Osteoblast (primary cell): ENCODE data around the gene CPEB4. TPM values are rescaled to one million over a fixed set of nuclear protein-coding genes. Genes with fewer than 3 reads are reported as not detected.

Experiments used
- DNase-seq: peaks from one replicate; pipeline ENCODE4 v3.0.0; 2011; ENCODE audit warnings: low spot score, mixed read lengths; ENCODE audit not compliant: insufficient read length; ENCODE audit errors: missing footprints
- H2AFZ ChIP-seq: 2 replicates; pipeline ENCODE4 v1.6.0; 2011; ENCODE audit warnings: mild to moderate bottlenecking, low read length
- H3K27ac ChIP-seq: 2 replicates; pipeline ENCODE4 v1.5.1; 2011; ENCODE audit warnings: mild to moderate bottlenecking, low read depth, low read length, moderate library complexity
- H3K27me3 ChIP-seq: 2 replicates; pipeline ENCODE4 v1.6.0; 2012; ENCODE audit warnings: mild to moderate bottlenecking, control low read depth, inconsistent platforms, low read length, moderate library complexity; ENCODE audit not compliant: insufficient read depth
- H3K36me3 ChIP-seq: 2 replicates; pipeline ENCODE4 v1.5.1; 2011; ENCODE audit warnings: mild to moderate bottlenecking, low read length, control low read depth, moderate library complexity; ENCODE audit not compliant: insufficient read depth
- H3K4me1 ChIP-seq: 2 replicates; pipeline ENCODE4 v1.5.1; 2011; ENCODE audit warnings: mild to moderate bottlenecking, low read length, control low read depth, moderate library complexity; ENCODE audit not compliant: insufficient read depth
- H3K4me2 ChIP-seq: 2 replicates; pipeline ENCODE4 v1.6.0; 2011; ENCODE audit warnings: mild to moderate bottlenecking, low read length; ENCODE audit not compliant: insufficient read depth
- H3K4me3 ChIP-seq: fragments of 200-600 bp; sonication (generic); 3 replicates; pipeline ENCODE4 v1.5.1; 2012; ENCODE audit warnings: mild to moderate bottlenecking, low read length, inconsistent platforms; ENCODE audit not compliant: insufficient read depth
- H3K79me2 ChIP-seq: 2 replicates; pipeline ENCODE4 v1.6.0; 2012; ENCODE audit warnings: mild to moderate bottlenecking, low read length, control low read depth, inconsistent platforms; ENCODE audit not compliant: insufficient read depth
- H3K9me3 ChIP-seq: 2 replicates; pipeline ENCODE4 v1.5.1; 2011; ENCODE audit warnings: low read depth, low read length, control low read depth
- H4K20me1 ChIP-seq: 2 replicates; pipeline ENCODE4 v1.6.0; 2012; ENCODE audit warnings: mild to moderate bottlenecking, low read length, control low read depth; ENCODE audit not compliant: insufficient read depth
- CTCF ChIP-seq: IDR thresholded peaks from 2 replicates; pipeline ENCODE4 v1.5.1; 2011; ENCODE audit warnings: mild to moderate bottlenecking, low read depth, low read length, moderate library complexity; ENCODE audit errors: extremely low read depth
- total RNA-seq: library from RNA; depleted of rRNA; stranded (reverse); fragments of >200 nt; gene quantifications from 2 replicates; pipeline ENCODE4 v1.2.3, GENCODE V29; 2012

CPEB4 gene
- total RNA-seq, 1 donor, result 41.6 TPM

- H4K20me1 ChIP-seq, result peaks cover 4% of the 10 kb centered on the region
- H3K79me2 ChIP-seq, result peaks cover 19% of the 10 kb centered on the region
- H3K4me1 ChIP-seq, result no peaks in the 10 kb centered on the region
- no peak for DNase-seq
- no peaks in the 10 kb centered on the region for H3K27me3 ChIP-seq
- no peaks in the 10 kb centered on the region for H3K9me3 ChIP-seq
- H3K36me3 ChIP-seq, result peaks cover 17% of the 10 kb centered on the region
- no peak overlapping the region for H3K4me3 ChIP-seq
- no peak overlapping the region for H3K27ac ChIP-seq
- no peak overlapping the region for H2AFZ ChIP-seq
- TF ChIP-seq CTCF, result no peak
- no peak overlapping the region for H3K4me2 ChIP-seq
Measured at GRCh38 chr5:173941758-173942401, 53.7 kb downstream of the CPEB4 start.

GRCh38 chr5:173944511-173944910, 56.4 kb downstream of the CPEB4 start:
- no peaks in the 10 kb centered on the region for H3K9me3 ChIP-seq
- no peaks in the 10 kb centered on the region for H3K27me3 ChIP-seq

DNA sequence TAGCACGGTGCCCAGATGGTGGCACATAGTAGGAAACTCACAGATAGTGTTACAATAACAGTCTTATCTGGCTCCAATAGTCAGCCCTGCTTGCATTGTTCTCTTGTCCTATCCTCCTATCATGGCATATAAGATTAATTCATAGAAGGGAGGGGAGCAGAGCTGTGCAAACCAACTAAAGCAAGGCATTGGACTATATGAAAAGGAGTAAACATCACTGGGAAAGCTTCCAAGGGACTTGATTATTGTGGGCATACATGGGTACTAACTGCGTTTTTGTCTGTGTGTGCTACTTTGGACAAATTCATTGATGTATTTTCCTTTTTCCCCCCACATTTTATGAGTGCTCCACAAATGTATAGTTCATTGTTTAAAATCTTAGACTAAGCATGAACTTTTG, 57.0 kb downstream of the CPEB4 start:
- Histone ChIP-seq H3K79me2 (peaks cover 11% of the 10 kb centered on the region), H4K20me1 (no peaks in the 10 kb centered on the region), H2AFZ (no peak overlapping the region), H3K27me3 (no peaks in the 10 kb centered on the region), H3K9me3 (no peaks in the 10 kb centered on the region), H3K27ac (no peak overlapping the region), H3K4me3 (no peak overlapping the region), H3K36me3 (peaks cover 26% of the 10 kb centered on the region), H3K4me1 (no peaks in the 10 kb centered on the region), H3K4me2 (no peak overlapping the region)
- DNase-seq, result no peak
- no peak for TF ChIP-seq CTCF

More at GRCh38 chr5:173944511-173944910, 56.4 kb downstream of the CPEB4 start:
- peaks cover 26% of the 10 kb centered on the region for H3K36me3 ChIP-seq
- peaks cover 13% of the 10 kb centered on the region for H3K79me2 ChIP-seq
- no peak for DNase-seq
- no peaks in the 10 kb centered on the region for H3K4me1 ChIP-seq
- no peak overlapping the region for H3K27ac ChIP-seq
- no peak overlapping the region for H3K4me3 ChIP-seq
- no peak for TF ChIP-seq CTCF
- no peak overlapping the region for H3K4me2 ChIP-seq
- no peak overlapping the region for H2AFZ ChIP-seq
- H4K20me1 ChIP-seq, result no peaks in the 10 kb centered on the region

DNA sequence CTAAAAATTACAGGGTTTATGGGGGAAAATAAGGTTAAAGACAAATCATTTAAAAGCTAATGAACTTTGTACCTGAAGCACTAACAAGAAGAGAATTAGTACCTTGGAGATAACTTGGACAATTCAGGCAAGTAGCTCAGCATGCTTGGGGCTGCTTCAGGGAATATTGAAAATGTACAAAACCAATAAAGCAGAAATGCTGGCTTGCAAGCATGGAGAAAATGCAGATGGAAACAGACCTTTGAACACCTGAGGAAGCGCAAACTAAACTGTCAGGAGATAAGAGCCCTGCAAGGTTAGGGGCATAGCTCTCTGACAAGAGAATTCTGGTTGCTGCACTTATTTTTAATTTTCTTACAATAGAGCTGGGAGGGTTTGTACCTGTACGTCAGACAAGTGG, 58.2 kb downstream of the CPEB4 start:
- Histone ChIP-seq H3K36me3 (peaks cover 26% of the 10 kb centered on the region), H2AFZ (no peak overlapping the region), H3K27ac (no peak overlapping the region), H4K20me1 (no peaks in the 10 kb centered on the region), H3K27me3 (no peaks in the 10 kb centered on the region), H3K9me3 (no peaks in the 10 kb centered on the region), H3K4me2 (no peak overlapping the region), H3K79me2 (peaks cover 7% of the 10 kb centered on the region), H3K4me1 (no peaks in the 10 kb centered on the region), H3K4me3 (no peak overlapping the region)
- TF ChIP-seq CTCF, result no peak
- DNase-seq, result no peak
